Activated T-helper 2 cell treated with anti-CD3 and anti-CD28 coated beads, Interferon-gamma antibody, Interleukin-2, Interleukin-4, amounts not matched to agents 10 μg/mL and 5 μg/mL and 100 μg/mL, durations not matched to agents 14 hours and 24 hours and 36 hours (primary cell): Measurements from ENCODE around the gene LRRN4. TPM values are rescaled to one million over a fixed set of nuclear protein-coding genes. Genes with fewer than 3 reads are reported as not detected.

Experiments used
- DNase-seq: peaks from one replicate; pipeline ENCODE4 v3.0.0; 2021; ENCODE audit warnings: low spot score
- H3K27ac Mint-ChIP-seq: one replicate; pipeline ENCODE4 v1.8.0; 2021; ENCODE audit warnings: mixed read lengths
- H3K27me3 Mint-ChIP-seq: one replicate; pipeline ENCODE4 v1.8.0; 2021; ENCODE audit warnings: low read depth, mixed read lengths
- H3K36me3 Mint-ChIP-seq: one replicate; pipeline ENCODE4 v1.8.0; 2021; ENCODE audit warnings: low read depth, mixed read lengths
- H3K4me1 Mint-ChIP-seq: one replicate; pipeline ENCODE4 v1.8.0; 2021; ENCODE audit warnings: low read depth, mixed read lengths
- H3K4me3 Mint-ChIP-seq: one replicate; pipeline ENCODE4 v1.8.0; 2021; ENCODE audit warnings: low read depth, mild to moderate bottlenecking, moderate library complexity, mixed read lengths
- H3K9me3 Mint-ChIP-seq: one replicate; pipeline ENCODE4 v1.8.0; 2021; ENCODE audit warnings: mixed read lengths
- intact Hi-C: fragments of 100-400 bp; cut with micrococcal nuclease; formaldehyde crosslinking; loops from one replicate; pipeline ENCODE4 v1.15.1; 2023
- total RNA-seq: library from RNA; stranded (reverse); gene quantifications from 2 replicates; pipeline ENCODE4 v1.2.3, GENCODE V29; 2022

LRRN4 gene
- total RNA-seq = 0.11 TPM in 1 of 2 replicates, not detected in the other

- Mint-ChIP-seq H3K27ac (no peak within 1 kb of the TSS), H3K27me3 (peaks cover 45% of the 10 kb centered on the region), H3K9me3 (no peaks in the 10 kb centered on the region), H3K4me1 (no peaks in the 10 kb centered on the region), H3K36me3 (no peaks in the 10 kb centered on the region), H3K4me3 (peak within 1 kb of the TSS; percentile 17)
- no peak for DNase-seq
- intact Hi-C loops = no loop called here
Observed at GRCh38 chr20:6053776-6054688, at the start of gene LRRN4. TSS of gene LRRN4 (minus strand) at chr20:6054060. CDS start at chr20:6052799, 1,261 bp downstream.

GRCh38 chr20:6103301-6103700, 49.4 kb upstream of the LRRN4 start:
- no peaks in the 10 kb centered on the region for H3K4me1 Mint-ChIP-seq
- H3K27me3 Mint-ChIP-seq = peaks cover 2% of the 10 kb centered on the region
- DNase-seq = no peak
- intact Hi-C loops = no loop called here
- H3K36me3 Mint-ChIP-seq = no peaks in the 10 kb centered on the region
- H3K9me3 Mint-ChIP-seq = no peaks in the 10 kb centered on the region
- no peak overlapping the region for H3K4me3 Mint-ChIP-seq
- no peak overlapping the region for H3K27ac Mint-ChIP-seq

GRCh38 chr20:6101346-6101745, 47.5 kb upstream of the LRRN4 start:
- Mint-ChIP-seq H3K36me3 (no peaks in the 10 kb centered on the region), H3K4me3 (no peak overlapping the region), H3K4me1 (no peaks in the 10 kb centered on the region), H3K27ac (no peak overlapping the region), H3K27me3 (peaks cover 6% of the 10 kb centered on the region), H3K9me3 (no peaks in the 10 kb centered on the region)
- intact Hi-C loops = no loop called here
- DNase-seq = no peak

- Mint-ChIP-seq H3K9me3 (no peaks in the 10 kb centered on the region), H3K4me1 (no peaks in the 10 kb centered on the region), H3K36me3 (no peaks in the 10 kb centered on the region), H3K27ac (no peak overlapping the region), H3K27me3 (peaks cover 6% of the 10 kb centered on the region), H3K4me3 (no peak overlapping the region)
- intact Hi-C loops = no loop called here
- DNase-seq = no peak
Observed at GRCh38 chr20:6100246-6100645, 46.4 kb upstream of the LRRN4 start.

- intact Hi-C loops = no loop called here
- no peaks in the 10 kb centered on the region for H3K4me1 Mint-ChIP-seq
- peaks cover 6% of the 10 kb centered on the region for H3K27me3 Mint-ChIP-seq
- H3K36me3 Mint-ChIP-seq = no peaks in the 10 kb centered on the region
- no peak for DNase-seq
- H3K4me3 Mint-ChIP-seq = no peak overlapping the region
- no peaks in the 10 kb centered on the region for H3K9me3 Mint-ChIP-seq
- H3K27ac Mint-ChIP-seq = no peak overlapping the region
Observed at GRCh38 chr20:6099819-6100218, 46.0 kb upstream of the LRRN4 start.

GRCh38 chr20:6095409-6095808, 41.5 kb upstream of the LRRN4 start:
- no peak overlapping the region for H3K4me3 Mint-ChIP-seq

GRCh38 chr20:6094565-6094964, 40.7 kb upstream of the LRRN4 start:
- Mint-ChIP-seq H3K27me3 (peaks cover 4% of the 10 kb centered on the region), H3K4me3 (no peak overlapping the region), H3K27ac (no peak overlapping the region), H3K4me1 (no peaks in the 10 kb centered on the region), H3K36me3 (no peaks in the 10 kb centered on the region), H3K9me3 (no peaks in the 10 kb centered on the region)
- intact Hi-C loops = no loop called here
- DNase-seq = no peak

More at GRCh38 chr20:6095409-6095808, 41.5 kb upstream of the LRRN4 start:
- DNase-seq = no peak
- Mint-ChIP-seq H3K4me1 (no peaks in the 10 kb centered on the region), H3K27ac (no peak overlapping the region), H3K36me3 (no peaks in the 10 kb centered on the region), H3K9me3 (no peaks in the 10 kb centered on the region), H3K27me3 (peaks cover 4% of the 10 kb centered on the region)
- intact Hi-C loops = no loop called here

- no peaks in the 10 kb centered on the region for H3K4me1 Mint-ChIP-seq
- H3K4me3 Mint-ChIP-seq = no peak overlapping the region
- intact Hi-C loops = no loop called here
- H3K9me3 Mint-ChIP-seq = no peaks in the 10 kb centered on the region
- no peaks in the 10 kb centered on the region for H3K36me3 Mint-ChIP-seq
- no peak overlapping the region for H3K27ac Mint-ChIP-seq
- H3K27me3 Mint-ChIP-seq = peaks cover 4% of the 10 kb centered on the region
- DNase-seq = no peak
Observed at GRCh38 chr20:6094063-6094462, 40.2 kb upstream of the LRRN4 start.

GRCh38 chr20:6091661-6092060, 37.8 kb upstream of the LRRN4 start:
- no peaks in the 10 kb centered on the region for H3K36me3 Mint-ChIP-seq
- H3K9me3 Mint-ChIP-seq = no peaks in the 10 kb centered on the region
- H3K27me3 Mint-ChIP-seq = no peaks in the 10 kb centered on the region
- no peak overlapping the region for H3K27ac Mint-ChIP-seq
- no peaks in the 10 kb centered on the region for H3K4me1 Mint-ChIP-seq
- H3K4me3 Mint-ChIP-seq = no peak overlapping the region
- DNase-seq = no peak
- intact Hi-C loops = no loop called here

- Mint-ChIP-seq H3K36me3 (no peaks in the 10 kb centered on the region), H3K4me1 (no peaks in the 10 kb centered on the region), H3K9me3 (no peaks in the 10 kb centered on the region), H3K4me3 (no peak overlapping the region), H3K27ac (no peak overlapping the region), H3K27me3 (no peaks in the 10 kb centered on the region)
- intact Hi-C loops = no loop called here
- no peak for DNase-seq
Observed at GRCh38 chr20:6086868-6087267, 33.0 kb upstream of the LRRN4 start.

- H3K27ac Mint-ChIP-seq = no peak overlapping the region
- H3K4me1 Mint-ChIP-seq = no peaks in the 10 kb centered on the region
- H3K36me3 Mint-ChIP-seq = no peaks in the 10 kb centered on the region
- DNase-seq = no peak
- H3K9me3 Mint-ChIP-seq = no peaks in the 10 kb centered on the region
- intact Hi-C loops = no loop called here
- no peak overlapping the region for H3K4me3 Mint-ChIP-seq
- no peaks in the 10 kb centered on the region for H3K27me3 Mint-ChIP-seq
Observed at GRCh38 chr20:6083926-6084325, 30.1 kb upstream of the LRRN4 start.

GRCh38 chr20:6081236-6081635, 27.4 kb upstream of the LRRN4 start:
- H3K36me3 Mint-ChIP-seq = no peaks in the 10 kb centered on the region
- no peaks in the 10 kb centered on the region for H3K9me3 Mint-ChIP-seq
- no peaks in the 10 kb centered on the region for H3K27me3 Mint-ChIP-seq
- intact Hi-C loops = no loop called here
- no peak overlapping the region for H3K4me3 Mint-ChIP-seq
- DNase-seq = no peak
- H3K4me1 Mint-ChIP-seq = no peaks in the 10 kb centered on the region
- H3K27ac Mint-ChIP-seq = no peak overlapping the region

GRCh38 chr20:6079016-6079415, 25.2 kb upstream of the LRRN4 start:
- no peak overlapping the region for H3K4me3 Mint-ChIP-seq
- peaks cover 4% of the 10 kb centered on the region for H3K27me3 Mint-ChIP-seq
- no peaks in the 10 kb centered on the region for H3K36me3 Mint-ChIP-seq
- intact Hi-C loops = loop anchor here (5.0 kb wide), 1 partner anchor 292 kb away; no protein-coding TSS in a partner anchor
- H3K9me3 Mint-ChIP-seq = no peaks in the 10 kb centered on the region
- no peaks in the 10 kb centered on the region for H3K4me1 Mint-ChIP-seq
- no peak overlapping the region for H3K27ac Mint-ChIP-seq
- DNase-seq = no peak
